Heart left ventricle (tissue), 13 donors: ENCODE results near the gene GAREM1.

ENCODE experiments used
- POLR2A ChIP-seq, 2 donors: fragments of 450-650 bp; IDR thresholded peaks; one replicate each; pipeline ENCODE4 v1.6.1; 2017; ENCODE audit warnings: antibody characterized with exemption in 2 of 2, mild to moderate bottlenecking in 2 of 2, moderate library complexity in 2 of 2
- TF ChIP-seq, protein P1 (sequence below), 12 donors: fragments of 200-600 bp; sonication (generic) in 4 of 12; IDR thresholded peaks; one replicate each; pipeline versions ENCODE4 v1.5.0 to v1.8.0; 2018 to 2022; ENCODE audit warnings: antibody characterized with exemption in 12 of 12, mild to moderate bottlenecking in 5 of 12
- donor health status: ischemic (EF 13 %, LVEDD 7.1; RV severe dilation, severe dysfunction).
- donor health status: DM: no; HTN: yes; CAD: no.
- donor health status: DM: no; HTN: no; CAD: no.
- donor health status: ischemic (EF 25% LVEDD 6.9; RV normal size, moderate dysfunction).
- donor health status: ischemic (EF 25% LVEDD 5.7; RV mildly dilated, moderate dysfunction).
- donor health status: ischemic (EF 35%, LVEDD 5.7; RV mildly dilated, moderate dysfunction).
- donor health status: nonischemic (EF 11% LVEDD 7.7; RV severe dilation, severe dysfunction).
- donor health status: DM: yes; HTN: yes; CAD: no.
- donor health status: PGD.
- donor health status: ischemic (EF 29% LVEDD 5.4; RV normal size, mild dysfunction).
- donor health status: nonischemic (EF 23%, LVEDD 6.1; RV moderate dilation, normal function).

DNA sequence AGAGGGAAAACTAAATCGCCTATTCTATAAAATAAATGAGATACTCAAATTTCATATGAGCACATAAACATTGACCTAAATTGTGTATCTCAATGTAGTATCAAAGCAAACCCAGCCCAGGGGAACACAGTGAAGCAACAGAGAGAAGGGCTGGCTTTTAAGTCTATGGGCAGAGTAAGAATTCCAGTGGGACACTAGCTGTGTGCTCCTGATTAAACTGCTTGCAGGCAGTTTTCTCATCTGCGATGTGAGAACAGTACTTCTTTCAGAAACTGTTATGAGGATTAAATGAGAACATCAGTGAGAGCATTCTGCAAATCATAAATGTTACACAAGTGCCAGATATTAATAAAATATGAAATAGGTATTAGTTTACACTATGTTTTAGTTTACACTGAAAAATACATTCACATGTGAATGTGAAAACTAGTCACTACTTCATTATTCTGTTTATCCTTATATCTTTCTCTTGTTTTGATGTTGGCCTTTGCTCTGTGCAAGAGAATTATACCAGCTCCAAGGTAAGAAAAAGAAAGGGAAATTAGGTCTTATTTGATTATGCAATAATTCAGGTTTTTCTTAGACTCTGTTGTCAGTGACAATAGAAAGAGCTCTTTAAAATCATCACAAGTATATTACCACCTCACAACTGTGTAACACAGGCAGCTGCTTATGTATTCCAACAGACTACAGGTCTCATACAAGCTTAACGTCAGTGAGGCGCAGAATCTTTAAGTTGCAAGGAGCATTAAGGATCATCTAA, 47.5 kb downstream of the GAREM1 start:
- TF ChIP-seq POLR2A (IDR thresholded peaks at IDR 0.05), result no peak
- TF ChIP-seq, protein P1, sequence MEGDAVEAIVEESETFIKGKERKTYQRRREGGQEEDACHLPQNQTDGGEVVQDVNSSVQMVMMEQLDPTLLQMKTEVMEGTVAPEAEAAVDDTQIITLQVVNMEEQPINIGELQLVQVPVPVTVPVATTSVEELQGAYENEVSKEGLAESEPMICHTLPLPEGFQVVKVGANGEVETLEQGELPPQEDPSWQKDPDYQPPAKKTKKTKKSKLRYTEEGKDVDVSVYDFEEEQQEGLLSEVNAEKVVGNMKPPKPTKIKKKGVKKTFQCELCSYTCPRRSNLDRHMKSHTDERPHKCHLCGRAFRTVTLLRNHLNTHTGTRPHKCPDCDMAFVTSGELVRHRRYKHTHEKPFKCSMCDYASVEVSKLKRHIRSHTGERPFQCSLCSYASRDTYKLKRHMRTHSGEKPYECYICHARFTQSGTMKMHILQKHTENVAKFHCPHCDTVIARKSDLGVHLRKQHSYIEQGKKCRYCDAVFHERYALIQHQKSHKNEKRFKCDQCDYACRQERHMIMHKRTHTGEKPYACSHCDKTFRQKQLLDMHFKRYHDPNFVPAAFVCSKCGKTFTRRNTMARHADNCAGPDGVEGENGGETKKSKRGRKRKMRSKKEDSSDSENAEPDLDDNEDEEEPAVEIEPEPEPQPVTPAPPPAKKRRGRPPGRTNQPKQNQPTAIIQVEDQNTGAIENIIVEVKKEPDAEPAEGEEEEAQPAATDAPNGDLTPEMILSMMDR (IDR thresholded peaks at IDR 0.05), result no peak
